Rectal smooth muscle tissue (tissue), 1 donor: ENCODE data around the gene TBC1D2B.

ENCODE experiments used
- H3K27ac ChIP-seq: one replicate; pipeline ENCODE4 v1.7.0; 2013; ENCODE audit warnings: low read depth, low read length, inconsistent platforms
- H3K27me3 ChIP-seq: one replicate; pipeline ENCODE4 v1.7.0; 2013; ENCODE audit warnings: low read length; ENCODE audit not compliant: control insufficient read depth, insufficient read depth
- H3K36me3 ChIP-seq: one replicate; pipeline ENCODE4 v1.7.0; 2013; ENCODE audit warnings: low read length; ENCODE audit not compliant: control insufficient read depth, insufficient read depth
- H3K4me1 ChIP-seq: one replicate; pipeline ENCODE4 v1.7.0; 2013; ENCODE audit warnings: low read length; ENCODE audit not compliant: control insufficient read depth, insufficient read depth
- H3K4me3 ChIP-seq: one replicate; pipeline ENCODE4 v1.7.0; 2013; ENCODE audit warnings: low read length
- H3K9ac ChIP-seq: one replicate; pipeline ENCODE4 v1.7.0; 2013; ENCODE audit warnings: low read length

The TBC1D2B gene

GRCh38 chr15:78041946-78042345, 35.6 kb downstream of the TBC1D2B start:
- peaks cover 4% of the 10 kb centered on the region for H3K4me1 ChIP-seq

DNA sequence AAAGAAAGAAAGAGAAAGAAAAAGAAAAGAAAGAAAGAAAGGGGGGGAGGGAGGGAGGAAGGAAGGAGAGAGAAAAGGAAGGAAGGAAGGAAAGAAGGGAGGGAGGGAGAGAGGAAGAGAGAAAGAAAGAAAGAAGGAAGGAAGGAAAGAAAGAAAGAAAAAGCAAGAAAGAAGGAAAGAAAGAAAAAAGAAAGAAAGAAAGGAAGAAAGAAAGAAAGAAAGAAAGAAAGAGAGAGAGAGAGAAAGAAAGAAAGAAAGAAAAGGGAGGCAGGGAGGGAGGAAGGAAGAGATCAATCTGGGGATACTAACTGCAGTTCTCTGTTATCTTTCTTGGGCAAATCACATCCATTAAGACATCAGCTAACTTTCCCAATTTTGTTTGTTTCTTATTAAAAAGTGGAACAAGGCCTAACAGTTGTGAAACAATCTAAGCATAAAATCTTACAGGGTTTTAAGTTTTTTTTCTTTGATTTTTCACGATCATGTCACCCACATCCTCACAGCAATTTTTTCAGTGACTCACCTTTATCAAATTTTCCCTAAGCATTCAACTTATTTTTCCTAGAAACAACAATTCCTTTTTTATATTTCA, 36.8 kb downstream of the TBC1D2B start:
- H3K27ac ChIP-seq = no peak overlapping the region
- H3K27me3 ChIP-seq = no peaks in the 10 kb centered on the region
- peaks cover 7% of the 10 kb centered on the region for H3K36me3 ChIP-seq
- H3K9ac ChIP-seq = no peak overlapping the region
- H3K4me1 ChIP-seq = peaks cover 4% of the 10 kb centered on the region
- H3K4me3 ChIP-seq = no peak overlapping the region

More at GRCh38 chr15:78041946-78042345, 35.6 kb downstream of the TBC1D2B start:
- H3K27ac ChIP-seq = no peak overlapping the region
- H3K4me3 ChIP-seq = no peak overlapping the region
- no peaks in the 10 kb centered on the region for H3K27me3 ChIP-seq
- H3K36me3 ChIP-seq = peaks cover 7% of the 10 kb centered on the region
- H3K9ac ChIP-seq = no peak overlapping the region

DNA sequence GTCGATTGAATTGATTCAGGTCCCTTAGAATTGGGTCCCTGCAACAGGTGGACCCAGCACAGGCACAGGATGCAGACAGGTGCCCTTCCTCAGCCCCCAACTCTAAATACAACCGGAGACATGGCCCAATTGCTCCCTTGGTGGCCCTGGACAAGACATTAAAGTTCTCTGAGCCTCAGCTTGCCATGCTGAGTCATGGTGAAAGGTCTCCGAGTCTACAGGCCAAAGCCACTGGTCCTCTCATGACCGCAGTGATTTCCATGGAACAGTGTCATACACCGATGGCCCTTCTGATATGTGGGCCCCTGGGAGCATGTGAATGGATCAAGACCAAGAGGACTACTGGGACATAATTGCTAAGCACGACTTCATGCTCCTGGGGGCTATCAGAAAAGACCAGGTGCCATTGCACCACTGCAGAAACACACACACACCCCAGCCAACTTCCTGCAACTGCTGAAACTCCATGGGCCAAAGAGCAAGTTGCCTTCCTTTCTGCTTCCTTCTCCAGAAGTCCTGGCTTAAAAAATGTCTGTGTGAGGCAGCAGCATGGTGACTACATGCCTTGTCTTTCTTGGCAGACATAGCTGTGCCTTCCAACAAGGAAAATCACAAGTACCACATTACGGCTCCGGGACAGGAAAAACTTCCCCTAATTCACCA, 38.8 kb downstream of the TBC1D2B start:
- Histone ChIP-seq H3K4me3 (no peak overlapping the region), H3K36me3 (peaks cover 3% of the 10 kb centered on the region), H3K27ac (no peak overlapping the region), H3K9ac (no peak overlapping the region), H3K27me3 (no peaks in the 10 kb centered on the region), H3K4me1 (peaks cover 14% of the 10 kb centered on the region)

- H3K4me3 ChIP-seq = no peak overlapping the region
- H3K9ac ChIP-seq = no peak overlapping the region
- H3K27me3 ChIP-seq = no peaks in the 10 kb centered on the region
- no peak overlapping the region for H3K27ac ChIP-seq
- H3K4me1 ChIP-seq = peaks cover 15% of the 10 kb centered on the region
- H3K36me3 ChIP-seq = peaks cover 3% of the 10 kb centered on the region
These were observed 39.7 kb downstream of the TBC1D2B start for GRCh38 chr15:78037779-78038305.

- Histone ChIP-seq H3K27ac (no peak overlapping the region), H3K27me3 (no peaks in the 10 kb centered on the region), H3K4me1 (peaks cover 15% of the 10 kb centered on the region), H3K4me3 (no peak overlapping the region), H3K36me3 (peaks cover 3% of the 10 kb centered on the region), H3K9ac (no peak overlapping the region)
These were observed 40.2 kb downstream of the TBC1D2B start for GRCh38 chr15:78037328-78037727.

DNA sequence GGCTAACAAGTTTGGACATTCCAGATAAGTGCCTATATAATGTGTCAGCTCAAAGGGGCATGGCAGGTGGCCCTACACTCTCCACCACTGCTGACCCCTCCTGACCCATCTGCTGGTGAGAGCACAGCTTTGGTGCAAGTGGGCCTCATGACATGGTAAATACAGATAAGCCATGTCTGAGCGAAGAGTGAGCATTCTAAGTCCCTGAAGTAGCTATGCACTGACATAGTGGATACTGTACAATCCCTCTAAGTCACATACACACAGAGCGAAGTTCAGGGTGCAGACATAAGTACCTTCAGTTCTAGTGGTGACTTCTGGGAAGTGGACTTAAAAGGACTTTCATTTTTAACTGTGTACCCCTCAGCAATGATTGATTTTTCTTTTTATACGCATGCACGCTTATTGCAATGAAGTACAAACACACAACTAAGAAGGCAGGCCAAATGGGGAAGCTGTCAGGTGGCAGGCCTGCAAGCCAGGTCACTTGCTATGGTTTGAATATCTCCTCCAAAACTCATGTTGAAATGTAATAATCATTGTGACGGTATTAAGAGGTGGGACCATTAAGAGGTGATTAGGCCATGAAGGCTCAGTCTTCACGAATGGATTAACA, 41.5 kb downstream of the TBC1D2B start:
- H3K36me3 ChIP-seq = no peaks in the 10 kb centered on the region
- H3K4me3 ChIP-seq = no peak overlapping the region
- peaks cover 15% of the 10 kb centered on the region for H3K4me1 ChIP-seq
- H3K27me3 ChIP-seq = no peaks in the 10 kb centered on the region
- no peak overlapping the region for H3K9ac ChIP-seq
- H3K27ac ChIP-seq = peak overlapping the region; percentile 77

GRCh38 chr15:78035321-78035751, 42.2 kb downstream of the TBC1D2B start:
- Histone ChIP-seq H3K36me3 (no peaks in the 10 kb centered on the region), H3K9ac (no peak overlapping the region), H3K4me3 (no peak overlapping the region), H3K4me1 (peaks cover 15% of the 10 kb centered on the region), H3K27ac (peak overlapping the region; percentile 77), H3K27me3 (no peaks in the 10 kb centered on the region)

- Histone ChIP-seq H3K27ac (peak overlapping the region; percentile 77), H3K36me3 (no peaks in the 10 kb centered on the region), H3K4me1 (peaks cover 15% of the 10 kb centered on the region), H3K4me3 (peak overlapping the region; percentile 30), H3K9ac (peak overlapping the region; percentile 0), H3K27me3 (no peaks in the 10 kb centered on the region)
These were observed 42.9 kb downstream of the TBC1D2B start for GRCh38 chr15:78034495-78035191.

GRCh38 chr15:78033864-78034263, 43.6 kb downstream of the TBC1D2B start:
- peaks cover 15% of the 10 kb centered on the region for H3K4me1 ChIP-seq
- no peak overlapping the region for H3K9ac ChIP-seq
- no peak overlapping the region for H3K27ac ChIP-seq
- no peaks in the 10 kb centered on the region for H3K27me3 ChIP-seq
- H3K36me3 ChIP-seq = no peaks in the 10 kb centered on the region
- no peak overlapping the region for H3K4me3 ChIP-seq

GRCh38 chr15:78032671-78033070, 44.8 kb downstream of the TBC1D2B start:
- H3K9ac ChIP-seq = no peak overlapping the region
- H3K36me3 ChIP-seq = no peaks in the 10 kb centered on the region
- no peak overlapping the region for H3K27ac ChIP-seq
- H3K4me1 ChIP-seq = peaks cover 15% of the 10 kb centered on the region
- no peaks in the 10 kb centered on the region for H3K27me3 ChIP-seq
- H3K4me3 ChIP-seq = no peak overlapping the region

DNA sequence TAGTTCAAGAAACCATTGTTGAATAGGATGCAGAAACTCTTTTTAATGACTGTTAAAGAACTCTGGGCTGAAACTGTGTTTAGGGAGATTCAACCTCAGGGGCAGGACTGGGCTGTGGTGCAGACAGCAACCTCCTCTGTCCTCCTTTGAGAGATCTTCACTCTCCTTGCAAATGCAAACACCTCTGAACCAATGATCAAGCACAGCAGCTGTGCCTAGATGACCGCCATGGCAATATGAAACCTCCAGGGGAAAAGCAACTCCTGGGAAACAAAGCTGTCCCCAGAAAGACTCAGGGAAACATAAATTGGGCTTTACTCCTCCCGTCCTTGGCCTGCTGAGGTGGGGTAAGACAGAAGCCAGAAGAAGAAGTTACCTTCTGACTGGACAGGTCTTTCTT, 52.6 kb downstream of the TBC1D2B start:
- Histone ChIP-seq H3K9ac (no peak overlapping the region), H3K36me3 (no peaks in the 10 kb centered on the region), H3K27ac (peak overlapping the region; percentile 56), H3K27me3 (no peaks in the 10 kb centered on the region), H3K4me1 (peaks cover 5% of the 10 kb centered on the region), H3K4me3 (no peak overlapping the region)

- peak overlapping the region; percentile 56 for H3K27ac ChIP-seq
- H3K36me3 ChIP-seq = no peaks in the 10 kb centered on the region
- H3K4me1 ChIP-seq = peaks cover 5% of the 10 kb centered on the region
- H3K9ac ChIP-seq = no peak overlapping the region
- no peaks in the 10 kb centered on the region for H3K27me3 ChIP-seq
- H3K4me3 ChIP-seq = no peak overlapping the region
These were observed 53.0 kb downstream of the TBC1D2B start for GRCh38 chr15:78024519-78024870.
